GM12874 (cell line): Measurements from ENCODE around the gene MAP4K2.

Experiments used
- CTCF ChIP-seq: IDR thresholded peaks from 2 replicates; pipeline ENCODE4 v1.5.1; 2011; ENCODE audit warnings: low read depth, mild to moderate bottlenecking, control low read depth, low read length, moderate library complexity; ENCODE audit not compliant: insufficient read depth

Gene MAP4K2

DNA sequence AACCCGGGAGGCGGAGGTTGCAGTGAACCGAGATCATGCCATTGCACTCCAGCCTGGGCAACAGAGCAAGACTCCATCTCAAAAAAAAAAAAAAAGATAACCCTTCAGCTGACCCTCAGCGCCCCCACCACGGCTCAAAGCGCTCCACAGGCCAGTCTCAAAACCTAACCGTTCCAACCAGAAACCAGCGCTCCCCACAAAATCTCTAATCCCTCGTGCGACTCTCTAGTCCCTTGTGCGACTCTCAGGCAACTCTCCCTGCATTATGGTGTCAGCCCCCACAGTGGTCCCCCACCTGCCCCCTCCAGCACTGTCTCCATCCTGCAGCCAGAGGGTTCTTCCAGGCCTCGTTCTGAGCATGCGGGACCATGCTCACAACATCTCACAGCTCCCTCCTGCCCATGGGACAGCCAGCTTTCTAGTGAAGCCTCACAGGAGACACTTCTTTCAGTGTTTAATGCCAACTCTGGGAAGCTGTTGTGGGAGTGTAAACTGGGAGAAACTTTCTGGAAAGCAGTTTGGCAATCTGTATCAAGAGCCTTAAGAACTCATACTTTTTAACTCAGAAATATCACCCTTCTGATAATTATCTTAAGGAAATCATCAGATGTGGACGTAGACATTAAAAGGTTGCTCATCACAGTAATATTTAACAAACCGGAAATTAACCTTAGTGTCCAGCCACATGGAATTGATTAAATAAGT, 54.9 kb downstream of the MAP4K2 start:
- no peak for TF ChIP-seq CTCF

- TF ChIP-seq CTCF = no peak
These were observed 56.5 kb downstream of the MAP4K2 start for GRCh38 chr11:64746486-64746885.

GRCh38 chr11:64745521-64746328, 57.3 kb downstream of the MAP4K2 start:
- no peak for TF ChIP-seq CTCF

- no peak for TF ChIP-seq CTCF
These were observed 57.9 kb downstream of the MAP4K2 start for GRCh38 chr11:64745189-64745520.

GRCh38 chr11:64744544-64745188, 58.3 kb downstream of the MAP4K2 start:
- TF ChIP-seq CTCF = no peak

GRCh38 chr11:64743591-64744543, 59.1 kb downstream of the MAP4K2 start, which contains the start of gene RASGRP2:
RASGRP2 (minus strand) TSS chr11:64744142; CDS start chr11:64742866, 1,276 bp downstream.
- TF ChIP-seq CTCF = peak; percentile 86
